PC-9 (cell line): ENCODE measurements around the gene NBEAL1.

Experiments
- EZH2 ChIP-seq: fragments of 200-600 bp; sonication (generic); IDR thresholded peaks from 2 replicates; pipeline ENCODE4 v1.8.0; 2017; ENCODE audit warnings: antibody characterized with exemption, low read depth
- TF ChIP-seq, protein P1 (sequence below): fragments of 200-600 bp; sonication (generic); conservative IDR thresholded peaks from 2 replicates; pipeline ENCODE4 v1.6.1; 2017; ENCODE audit warnings: mixed run types, antibody characterized with exemption, mild to moderate bottlenecking, moderate library complexity

- TF ChIP-seq, protein P1, sequence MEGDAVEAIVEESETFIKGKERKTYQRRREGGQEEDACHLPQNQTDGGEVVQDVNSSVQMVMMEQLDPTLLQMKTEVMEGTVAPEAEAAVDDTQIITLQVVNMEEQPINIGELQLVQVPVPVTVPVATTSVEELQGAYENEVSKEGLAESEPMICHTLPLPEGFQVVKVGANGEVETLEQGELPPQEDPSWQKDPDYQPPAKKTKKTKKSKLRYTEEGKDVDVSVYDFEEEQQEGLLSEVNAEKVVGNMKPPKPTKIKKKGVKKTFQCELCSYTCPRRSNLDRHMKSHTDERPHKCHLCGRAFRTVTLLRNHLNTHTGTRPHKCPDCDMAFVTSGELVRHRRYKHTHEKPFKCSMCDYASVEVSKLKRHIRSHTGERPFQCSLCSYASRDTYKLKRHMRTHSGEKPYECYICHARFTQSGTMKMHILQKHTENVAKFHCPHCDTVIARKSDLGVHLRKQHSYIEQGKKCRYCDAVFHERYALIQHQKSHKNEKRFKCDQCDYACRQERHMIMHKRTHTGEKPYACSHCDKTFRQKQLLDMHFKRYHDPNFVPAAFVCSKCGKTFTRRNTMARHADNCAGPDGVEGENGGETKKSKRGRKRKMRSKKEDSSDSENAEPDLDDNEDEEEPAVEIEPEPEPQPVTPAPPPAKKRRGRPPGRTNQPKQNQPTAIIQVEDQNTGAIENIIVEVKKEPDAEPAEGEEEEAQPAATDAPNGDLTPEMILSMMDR = no peak
- TF ChIP-seq EZH2 = no peak
These were observed 2.0 kb downstream of the NBEAL1 start for GRCh38 chr2:203016716-203017115.
